HG02571 (cell line): Measurements from ENCODE around the gene ANAPC2.

Experiments
- ATAC-seq: cut with Tn5 transposase; IDR thresholded peaks from one replicate; pipeline ENCODE4 v1.9.1; 2021; ENCODE audit warnings: mild to moderate bottlenecking, moderate library complexity; ENCODE audit not compliant: unreplicated experiment

The ANAPC2 gene

GRCh38 chr9:137134191-137134590 lies 54.2 kb downstream of the ANAPC2 start:
- no peak for ATAC-seq

GRCh38 chr9:137130176-137130755 lies 58.1 kb downstream of the ANAPC2 start:
- ATAC-seq: no peak

GRCh38 chr9:137129456-137130175 lies 58.7 kb downstream of the ANAPC2 start:
- ATAC-seq: peak; percentile 73

- ATAC-seq: peak; percentile 6
Observed at GRCh38 chr9:137128862-137129455, 59.4 kb downstream of the ANAPC2 start.

- ATAC-seq: no peak
Observed at GRCh38 chr9:137128158-137128861, 60.0 kb downstream of the ANAPC2 start.

GRCh38 chr9:137127301-137128157 lies 60.8 kb downstream of the ANAPC2 start:
- ATAC-seq: no peak

- ATAC-seq: no peak
Observed at GRCh38 chr9:137126786-137127185, 61.6 kb downstream of the ANAPC2 start.
